H1 (cell line): ENCODE data around the gene PGBD5. TPM values are rescaled to one million over a fixed set of nuclear protein-coding genes. Genes with fewer than 3 reads are reported as not detected.

Experiments used
- CBX8 ChIP-seq: fragments of 300-800, 300-1000 bp; sonication (generic); IDR thresholded peaks from 2 replicates; pipeline ENCODE4 v1.7.1; 2016; ENCODE audit warnings: low read depth, low read length, borderline replicate concordance
- CHD1 ChIP-seq: IDR thresholded peaks from 2 replicates; pipeline ENCODE4 v1.6.1; 2012; ENCODE audit warnings: low read depth, low read length, improper control_type of control experiment
- CHD7 ChIP-seq: fragments of 300-600 bp; sonication (generic); IDR thresholded peaks from 2 replicates; pipeline ENCODE4 v1.7.1; 2012; ENCODE audit warnings: low read length, moderate library complexity, mild to moderate bottlenecking, inconsistent platforms; ENCODE audit not compliant: insufficient replicate concordance
- GTF2F1 ChIP-seq: IDR thresholded peaks from 2 replicates; pipeline ENCODE4 v1.6.1; 2012; ENCODE audit warnings: low read depth, low read length, improper control_type of control experiment, borderline replicate concordance
- JUND ChIP-seq: IDR thresholded peaks from 2 replicates; pipeline ENCODE4 v1.6.1; 2011; ENCODE audit warnings: mild to moderate bottlenecking, improper control_type of control experiment, low read length
- KDM4A ChIP-seq: IDR thresholded peaks from one replicate; pipeline ENCODE4 v1.7.1; 2012; ENCODE audit warnings: low read depth, mild to moderate bottlenecking, moderate library complexity, low read length, inconsistent platforms; ENCODE audit not compliant: severe bottlenecking
- RNF2 ChIP-seq: fragments of 200-900, 300-1000 bp; sonication (generic); IDR thresholded peaks from 2 replicates; pipeline ENCODE4 v1.7.1; 2016; ENCODE audit warnings: borderline replicate concordance, low read depth, mild to moderate bottlenecking, antibody characterized with exemption, low read length; ENCODE audit not compliant: poor library complexity, severe bottlenecking; ENCODE audit errors: missing control alignments
- SP4 ChIP-seq: IDR thresholded peaks from 2 replicates; pipeline ENCODE4 v1.6.1; 2012; ENCODE audit warnings: low read length, inconsistent platforms
- ZNF274 ChIP-seq: IDR thresholded peaks from 2 replicates; pipeline ENCODE4 v1.7.0; 2012; ENCODE audit warnings: low read length, borderline replicate concordance; ENCODE audit errors: extremely low read depth
- polyA plus RNA-seq, 7 experiments: library from polyadenylated mRNA; depleted of rRNA in 3 of 7; stranded (reverse) in 5 of 7; unstranded in 2 of 7; fragments of >200 nt in 5 of 7; fragments of 200-250 nt in 2 of 7; gene quantifications; 1 replicate in 5 of 7; 2 replicates in 1 of 7; 4 replicates in 1 of 7; pipeline versions ENCODE4 v1.2.1 to v1.2.3, GENCODE V29; 2011 to 2013; ENCODE audit warnings: missing spikeins in 2 of 7, mixed read lengths in 2 of 7
- total RNA-seq: library from RNA; stranded (reverse); fragmentation: NEBNext Ultra II Directional; extraction: Animal tissue kit (Norgen Biotek cat#: 25700); gene quantifications from 2 replicates; pipeline ENCODE4 v1.2.1, GENCODE V29; 2021
- TF ChIP-seq, protein P1 (sequence below): IDR thresholded peaks from 2 replicates; pipeline ENCODE4 v1.6.1; 2012; ENCODE audit warnings: inconsistent platforms

PGBD5 gene
- total and polyA plus RNA-seq, 2 of the 8 experiments (the other 6 are each of a cell fraction or from before 2014, with no cell fraction given) = 16.3 to 18.4 TPM

GRCh38 chr1:230465691-230466090, 39.6 kb upstream of the PGBD5 start (continued):
- TF ChIP-seq CHD7 (no peak), KDM4A (no peak), CHD1 (no peak), SP4 (no peak), CBX8 (no peak), JUND (no peak), RNF2 (no peak), GTF2F1 (no peak), ZNF274 (no peak)
- TF ChIP-seq, protein P1, sequence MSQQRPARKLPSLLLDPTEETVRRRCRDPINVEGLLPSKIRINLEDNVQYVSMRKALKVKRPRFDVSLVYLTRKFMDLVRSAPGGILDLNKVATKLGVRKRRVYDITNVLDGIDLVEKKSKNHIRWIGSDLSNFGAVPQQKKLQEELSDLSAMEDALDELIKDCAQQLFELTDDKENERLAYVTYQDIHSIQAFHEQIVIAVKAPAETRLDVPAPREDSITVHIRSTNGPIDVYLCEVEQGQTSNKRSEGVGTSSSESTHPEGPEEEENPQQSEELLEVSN = no peak
